Erythroblast (primary cell): ENCODE results near the gene SP3.

Experiments used
- GATA1 ChIP-seq: IDR thresholded peaks from 2 replicates; pipeline ENCODE4 v1.6.1; 2011; ENCODE audit warnings: low read depth, mild to moderate bottlenecking, control low read depth, low read length, moderate library complexity
- POLR2A ChIP-seq: IDR thresholded peaks from 2 replicates; pipeline ENCODE4 v1.6.1; 2011; ENCODE audit warnings: mild to moderate bottlenecking, low read length

GRCh38 chr2:173896755-173897154, 68.4 kb downstream of the SP3 start:
- TF ChIP-seq POLR2A (no peak), GATA1 (no peak)
